ENCODE measurements around the gene STAG1. TPM values are rescaled to one million over a fixed set of nuclear protein-coding genes. Genes with fewer than 3 reads are reported as not detected.

The STAG1 gene
- total RNA-seq, 1 experiment from 2014 or later = 34.6 TPM

DNA sequence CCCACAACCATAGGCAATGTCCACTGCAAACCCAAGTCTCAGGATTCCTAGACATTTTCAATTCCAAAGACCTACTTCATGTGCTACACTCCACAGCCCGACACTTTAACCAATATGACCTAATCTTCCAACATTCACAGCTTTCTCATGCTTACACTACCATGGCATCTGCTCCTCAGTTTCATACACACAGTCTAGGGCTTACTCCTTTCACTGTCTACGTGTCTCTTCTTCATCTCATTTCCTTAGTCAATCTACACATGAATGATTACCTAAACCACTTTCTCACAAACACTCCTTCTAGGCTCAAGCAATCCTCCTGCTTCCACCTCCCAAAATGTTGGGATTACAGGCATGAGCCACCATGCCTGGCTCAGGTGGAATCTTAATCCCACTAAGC is 106.3 kb downstream of the STAG1 start:
- H3K4ac ChIP-seq (ENCODE audit: low read depth, low read length) = no peak overlapping the region
- Mint-ChIP-seq H3K4me3 (no peak overlapping the region), H3K4me1 (0 out of 4 replicates have a peak, but pooled peaks cover 4% of the 10 kb centered on the region in 2 experiments), H3K9me3 (no peaks in the 10 kb centered on the region), H3K36me3 (ENCODE audit: insufficient read depth in 1 of 3, low read depth in 3 of 3) (no peaks in the 10 kb centered on the region), H3K27ac (peak overlapping the region in 1 of 3 experiments; percentile 5; a peak in 1 of 7 replicates), H3K27me3 (ENCODE audit: low read depth) (no peaks in the 10 kb centered on the region)
- H2BK5ac ChIP-seq (ENCODE audit: insufficient read length, low read length) = no peak overlapping the region
- WGBS (ENCODE audit: extremely low coverage, insufficient read length, low lambda C conversion rate) = no CpG with 5 or more reads among the region's 2 CpGs
- H3K27me3 ChIP-seq (ENCODE audit: insufficient read depth, low read length) = no peaks in the 10 kb centered on the region
- H2BK20ac ChIP-seq (ENCODE audit: low read depth, low read length, poor library complexity, severe bottlenecking) = no peak overlapping the region
- H3K56ac ChIP-seq (ENCODE audit: insufficient read length, low read depth, low read length) = no peak overlapping the region
- H2AFZ ChIP-seq (ENCODE audit: low read length) = no peak overlapping the region
- H2BK15ac ChIP-seq (ENCODE audit: low read depth, low read length) = no peak overlapping the region
- H3K79me2 ChIP-seq (ENCODE audit: insufficient read depth, low read length) = peaks cover 3% of the 10 kb centered on the region; the same call in 1 of the 2 replicates
- no peaks in the 10 kb centered on the region for H4K20me1 ChIP-seq (ENCODE audit: control insufficient read depth, insufficient read depth, insufficient read length)
- H4K91ac ChIP-seq (ENCODE audit: insufficient read length, low read depth, low read length) = no peak overlapping the region
- H3K79me1 ChIP-seq (ENCODE audit: insufficient read depth, low read depth, low read length, poor library complexity, severe bottlenecking) = no peaks in the 10 kb centered on the region
- no peaks in the 10 kb centered on the region for H3K9me3 ChIP-seq (ENCODE audit: control insufficient read depth, low read depth, low read length)
- H2BK12ac ChIP-seq (ENCODE audit: insufficient read length, low read depth, low read length) = no peak overlapping the region
- no peak overlapping the region for H4K8ac ChIP-seq (replicated peaks; ENCODE audit: insufficient read length, low read depth, low read length)
- no peak overlapping the region for H3K14ac ChIP-seq (ENCODE audit: insufficient read depth, low read length)
- no peaks in the 10 kb centered on the region for H3K23me2 ChIP-seq (ENCODE audit: insufficient read length, low read depth, low read length, poor library complexity, severe bottlenecking)
- no peak overlapping the region for H2BK120ac ChIP-seq (ENCODE audit: low read depth, low read length, poor library complexity, severe bottlenecking)
- no peak overlapping the region for H3K18ac ChIP-seq (ENCODE audit: insufficient read length, low read depth, low read length)
- no peak overlapping the region for H3K4me2 ChIP-seq (ENCODE audit: insufficient read depth, insufficient read length, low read length)
- H3K23ac ChIP-seq (ENCODE audit: insufficient read length, low read depth, low read length) = no peak overlapping the region
- no peak overlapping the region for H3K9ac ChIP-seq (ENCODE audit: extremely low read depth, insufficient read length, low read length)
- H3T11ph ChIP-seq (ENCODE audit: low read length) = no peak overlapping the region
- H3K27ac ChIP-seq (ENCODE audit: insufficient read length, low read depth, low read length) = no peak overlapping the region
- H2AK5ac ChIP-seq (ENCODE audit: insufficient read length, low read length) = no peak overlapping the region
- H4K5ac ChIP-seq (ENCODE audit: insufficient read length, low read depth, low read length) = no peak overlapping the region
- H3K4me1 ChIP-seq (ENCODE audit: insufficient read depth, low read length) = no peaks in the 10 kb centered on the region
- TF ChIP-seq, protein P1, sequence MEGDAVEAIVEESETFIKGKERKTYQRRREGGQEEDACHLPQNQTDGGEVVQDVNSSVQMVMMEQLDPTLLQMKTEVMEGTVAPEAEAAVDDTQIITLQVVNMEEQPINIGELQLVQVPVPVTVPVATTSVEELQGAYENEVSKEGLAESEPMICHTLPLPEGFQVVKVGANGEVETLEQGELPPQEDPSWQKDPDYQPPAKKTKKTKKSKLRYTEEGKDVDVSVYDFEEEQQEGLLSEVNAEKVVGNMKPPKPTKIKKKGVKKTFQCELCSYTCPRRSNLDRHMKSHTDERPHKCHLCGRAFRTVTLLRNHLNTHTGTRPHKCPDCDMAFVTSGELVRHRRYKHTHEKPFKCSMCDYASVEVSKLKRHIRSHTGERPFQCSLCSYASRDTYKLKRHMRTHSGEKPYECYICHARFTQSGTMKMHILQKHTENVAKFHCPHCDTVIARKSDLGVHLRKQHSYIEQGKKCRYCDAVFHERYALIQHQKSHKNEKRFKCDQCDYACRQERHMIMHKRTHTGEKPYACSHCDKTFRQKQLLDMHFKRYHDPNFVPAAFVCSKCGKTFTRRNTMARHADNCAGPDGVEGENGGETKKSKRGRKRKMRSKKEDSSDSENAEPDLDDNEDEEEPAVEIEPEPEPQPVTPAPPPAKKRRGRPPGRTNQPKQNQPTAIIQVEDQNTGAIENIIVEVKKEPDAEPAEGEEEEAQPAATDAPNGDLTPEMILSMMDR (conservative IDR thresholded peaks at IDR 0.05) = no peak
- DNase-seq = no peak

Measured in H9 (cell line).